NCI-H748 (cell line): ENCODE data around the gene TPD52L2.
A peak's percentile ranks its signal among the peaks of the same experiment; 100 is the strongest.
"Not testable (repeated sequence)": the region's sequence is repeated elsewhere in the genome, so short reads cannot be mapped to it uniquely, and the experiment has no call there.

Source experiments
- DNase-seq: peaks from one replicate; lab custom pipeline; 2025; ENCODE audit not compliant: unreplicated experiment; lab: John Stamatoyannopoulos, UW

Gene TPD52L2

GRCh38 chr20:63878899-63879663, 14.0 kb downstream of the TPD52L2 start:
- DNase-seq = no peak

GRCh38 chr20:63880901-63881300, 15.8 kb downstream of the TPD52L2 start:
- not testable (repeated sequence) for DNase-seq

GRCh38 chr20:63881451-63882226, 16.6 kb downstream of the TPD52L2 start:
- no peak for DNase-seq

GRCh38 chr20:63882257-63883200, 17.5 kb downstream of the TPD52L2 start:
- no peak for DNase-seq

GRCh38 chr20:63883201-63883593, 18.1 kb downstream of the TPD52L2 start:
- no peak for DNase-seq

- DNase-seq = no peak
Observed at GRCh38 chr20:63884506-63885263, 19.6 kb downstream of the TPD52L2 start.

- DNase-seq = no peak
Observed at GRCh38 chr20:63885264-63886053, 20.4 kb downstream of the TPD52L2 start.

GRCh38 chr20:63886054-63886419, 21.0 kb downstream of the TPD52L2 start:
- DNase-seq = no peak

- DNase-seq = no peak
Observed at GRCh38 chr20:63886921-63887320, 21.9 kb downstream of the TPD52L2 start.

- DNase-seq = no peak
Observed at GRCh38 chr20:63889241-63890200, 24.5 kb downstream of the TPD52L2 start.

GRCh38 chr20:63890201-63890576, 25.1 kb downstream of the TPD52L2 start:
- DNase-seq = no peak

- no peak for DNase-seq
Observed at GRCh38 chr20:63890616-63891015, 25.5 kb downstream of the TPD52L2 start.

GRCh38 chr20:63891061-63892002, 26.3 kb downstream of the TPD52L2 start:
- DNase-seq = no peak

GRCh38 chr20:63892402-63892801, 27.3 kb downstream of the TPD52L2 start:
- no peak for DNase-seq

- DNase-seq = no peak
Observed at GRCh38 chr20:63893999-63894357, 28.9 kb downstream of the TPD52L2 start.

- DNase-seq = peak; percentile 87
Observed at GRCh38 chr20:63894358-63895201, 29.5 kb downstream of the TPD52L2 start, which contains the start of gene DNAJC5. Gene DNAJC5 (plus strand): TSS chr20:63895126. CDS start chr20:63928346, 33,220 bp downstream.
